Testis (tissue), 2 donors: ENCODE measurements around the gene RAB34.

Source experiments
- POLR2A ChIP-seq: fragments of 450-650 bp; IDR thresholded peaks from one replicate; pipeline ENCODE4 v1.6.1; 2017; ENCODE audit warnings: antibody characterized with exemption, mild to moderate bottlenecking, moderate library complexity
- TF ChIP-seq, protein P1 (sequence below), 3 experiments: fragments of 450-650 bp in 2 of 3; fragments of 200-600 bp in 1 of 3; sonication (generic) in 1 of 3; IDR thresholded peaks; one replicate each; pipeline ENCODE4 v1.5.1; 2016 to 2019; ENCODE audit warnings: antibody characterized with exemption in 3 of 3, mild to moderate bottlenecking in 2 of 3, moderate library complexity in 1 of 3

DNA sequence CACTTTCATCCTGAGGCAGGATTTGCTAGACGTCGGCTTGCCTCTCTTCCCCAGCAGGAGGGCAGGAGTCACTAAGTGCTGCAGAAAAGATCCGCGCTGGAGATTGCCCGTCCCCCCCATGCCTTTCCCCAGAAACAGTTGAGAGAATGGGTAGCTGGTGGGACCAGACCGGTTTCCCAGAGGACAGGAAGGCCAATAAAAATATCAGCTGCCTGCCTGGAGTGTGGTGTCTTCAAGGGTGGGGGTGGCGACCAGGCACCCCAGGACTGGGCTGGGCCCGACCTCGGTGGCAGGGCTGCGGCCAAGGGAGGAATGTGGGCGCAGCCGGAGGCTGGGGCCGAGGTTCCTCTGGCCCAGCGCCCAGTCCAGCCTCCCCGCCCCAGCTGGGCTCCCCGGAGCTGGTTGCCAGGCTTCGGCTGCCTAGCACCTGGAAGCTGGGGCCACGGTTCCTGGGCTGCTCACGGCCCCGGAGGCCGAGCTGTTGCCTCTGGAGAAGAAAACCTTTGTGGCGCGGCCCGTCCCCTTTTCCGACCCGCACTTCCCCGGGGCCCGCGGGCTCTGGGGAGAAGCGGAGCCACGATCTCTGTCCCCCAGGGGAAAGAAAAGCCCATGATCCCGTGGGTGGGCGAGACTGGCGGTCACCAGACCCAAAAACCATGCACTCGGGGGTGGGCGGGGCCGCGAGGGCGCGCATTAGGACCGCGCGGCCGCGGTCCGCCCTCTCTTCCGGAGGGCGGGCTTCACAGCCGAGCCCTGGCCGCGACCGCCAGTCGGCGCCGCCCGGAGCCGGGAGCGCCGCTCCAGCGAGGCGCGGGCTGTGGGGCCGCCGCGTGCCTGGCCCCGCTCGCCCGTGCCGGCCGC is 25.8 kb upstream of the RAB34 start, which contains the start of gene TRAF4:
- TF ChIP-seq, protein P1, sequence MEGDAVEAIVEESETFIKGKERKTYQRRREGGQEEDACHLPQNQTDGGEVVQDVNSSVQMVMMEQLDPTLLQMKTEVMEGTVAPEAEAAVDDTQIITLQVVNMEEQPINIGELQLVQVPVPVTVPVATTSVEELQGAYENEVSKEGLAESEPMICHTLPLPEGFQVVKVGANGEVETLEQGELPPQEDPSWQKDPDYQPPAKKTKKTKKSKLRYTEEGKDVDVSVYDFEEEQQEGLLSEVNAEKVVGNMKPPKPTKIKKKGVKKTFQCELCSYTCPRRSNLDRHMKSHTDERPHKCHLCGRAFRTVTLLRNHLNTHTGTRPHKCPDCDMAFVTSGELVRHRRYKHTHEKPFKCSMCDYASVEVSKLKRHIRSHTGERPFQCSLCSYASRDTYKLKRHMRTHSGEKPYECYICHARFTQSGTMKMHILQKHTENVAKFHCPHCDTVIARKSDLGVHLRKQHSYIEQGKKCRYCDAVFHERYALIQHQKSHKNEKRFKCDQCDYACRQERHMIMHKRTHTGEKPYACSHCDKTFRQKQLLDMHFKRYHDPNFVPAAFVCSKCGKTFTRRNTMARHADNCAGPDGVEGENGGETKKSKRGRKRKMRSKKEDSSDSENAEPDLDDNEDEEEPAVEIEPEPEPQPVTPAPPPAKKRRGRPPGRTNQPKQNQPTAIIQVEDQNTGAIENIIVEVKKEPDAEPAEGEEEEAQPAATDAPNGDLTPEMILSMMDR (IDR thresholded peaks at IDR 0.05) = peak in 2 of 3 experiments; percentile 4 to 60
- peak; percentile 68 for TF ChIP-seq POLR2A
